HG02759 (cell line): ENCODE results near the gene PLA2G2E.

Source experiments
- ATAC-seq: cut with Tn5 transposase; IDR thresholded peaks from one replicate; pipeline ENCODE4 v1.9.1; 2021; ENCODE audit warnings: mild to moderate bottlenecking, moderate library complexity; ENCODE audit not compliant: unreplicated experiment

The PLA2G2E gene

GRCh38 chr1:19923137-19923952, at the start of gene PLA2G2E:
Gene PLA2G2E (minus strand): TSS chr1:19923617. CDS start chr1:19923559, 58 bp downstream.
- no peak for ATAC-seq

GRCh38 chr1:19971664-19972063, 48.2 kb upstream of the PLA2G2E start:
- ATAC-seq, result no peak

- no peak for ATAC-seq
These were observed 46.7 kb upstream of the PLA2G2E start for GRCh38 chr1:19969898-19970660.

- no peak for ATAC-seq
These were observed 44.4 kb upstream of the PLA2G2E start for GRCh38 chr1:19967808-19968207.

GRCh38 chr1:19964542-19964941, 41.1 kb upstream of the PLA2G2E start:
- no peak for ATAC-seq

GRCh38 chr1:19963636-19964035, 40.2 kb upstream of the PLA2G2E start:
- ATAC-seq, result no peak

GRCh38 chr1:19960591-19960990, 37.2 kb upstream of the PLA2G2E start:
- no peak for ATAC-seq

GRCh38 chr1:19957779-19958178, 34.4 kb upstream of the PLA2G2E start:
- ATAC-seq, result no peak

GRCh38 chr1:19955534-19956170, 32.2 kb upstream of the PLA2G2E start:
- no peak for ATAC-seq

GRCh38 chr1:19954059-19954458, 30.6 kb upstream of the PLA2G2E start:
- ATAC-seq, result no peak

GRCh38 chr1:19949016-19949415, 25.6 kb upstream of the PLA2G2E start:
- no peak for ATAC-seq

GRCh38 chr1:19946971-19947370, 23.6 kb upstream of the PLA2G2E start:
- ATAC-seq, result no peak

- ATAC-seq, result no peak
These were observed 22.9 kb upstream of the PLA2G2E start for GRCh38 chr1:19946331-19946751.

GRCh38 chr1:19945914-19946313, 22.5 kb upstream of the PLA2G2E start:
- no peak for ATAC-seq

GRCh38 chr1:19942657-19943056, 19.2 kb upstream of the PLA2G2E start:
- ATAC-seq, result no peak

GRCh38 chr1:19942088-19942487, 18.7 kb upstream of the PLA2G2E start:
- ATAC-seq, result no peak

GRCh38 chr1:19941206-19941568, 17.8 kb upstream of the PLA2G2E start:
- ATAC-seq, result no peak

GRCh38 chr1:19940486-19941205, 17.2 kb upstream of the PLA2G2E start:
- ATAC-seq, result no peak

- ATAC-seq, result no peak
These were observed 15.1 kb upstream of the PLA2G2E start for GRCh38 chr1:19938472-19938871.

GRCh38 chr1:19936061-19936750, 12.8 kb upstream of the PLA2G2E start:
- no peak for ATAC-seq
